LNCaP clone FGC (cell line): ENCODE data around the gene COL4A3.
A peak's percentile ranks its signal among the peaks of the same experiment; 100 is the strongest.

Source experiments
- DNase-seq: peaks from one replicate; pipeline ENCODE4 v3.0.0-alpha.2; 2011; ENCODE audit warnings: low read depth
- H3K4me3 ChIP-seq: 2 replicates; pipeline ENCODE4 v1.5.1; 2011; ENCODE audit warnings: mild to moderate bottlenecking, low read depth, low read length, control low read depth
- CTCF ChIP-seq: IDR thresholded peaks from 2 replicates; pipeline ENCODE4 v1.5.1; 2012; ENCODE audit warnings: mild to moderate bottlenecking; ENCODE audit not compliant: control insufficient read depth, insufficient read depth; ENCODE audit errors: extremely low read depth

Gene COL4A3

GRCh38 chr2:227341553-227341952 lies 177.1 kb downstream of the COL4A3 start:
- no peak overlapping the region for H3K4me3 ChIP-seq
- no peak for DNase-seq
- no peak for TF ChIP-seq CTCF

- no peak for TF ChIP-seq CTCF
- DNase-seq, result no peak
- H3K4me3 ChIP-seq, result no peak overlapping the region
Measured at GRCh38 chr2:227344231-227344630, 179.8 kb downstream of the COL4A3 start.

GRCh38 chr2:227347117-227347516 lies 182.7 kb downstream of the COL4A3 start:
- no peak overlapping the region for H3K4me3 ChIP-seq
- no peak for TF ChIP-seq CTCF
- DNase-seq, result no peak

GRCh38 chr2:227348324-227348723 lies 183.9 kb downstream of the COL4A3 start:
- TF ChIP-seq CTCF, result no peak
- no peak overlapping the region for H3K4me3 ChIP-seq
- no peak for DNase-seq

- no peak for DNase-seq
- H3K4me3 ChIP-seq, result peak overlapping the region; percentile 6; the same call in 1 of the 2 replicates
- no peak for TF ChIP-seq CTCF
Measured at GRCh38 chr2:227349989-227350612, 185.7 kb downstream of the COL4A3 start.

- no peak overlapping the region for H3K4me3 ChIP-seq
- no peak for TF ChIP-seq CTCF
- DNase-seq, result no peak
Measured at GRCh38 chr2:227351639-227352038, 187.2 kb downstream of the COL4A3 start.

GRCh38 chr2:227360351-227360750 lies 195.9 kb downstream of the COL4A3 start:
- TF ChIP-seq CTCF, result no peak
- H3K4me3 ChIP-seq, result no peak overlapping the region
- DNase-seq, result no peak
